HepG2 (cell line): Measurements from ENCODE around the gene MAEA. TPM values are rescaled to one million over a fixed set of nuclear protein-coding genes. Genes with fewer than 3 reads are reported as not detected.

Experiments
- ATAC-seq: fragments of 200-7000 bp; cut with Tn5 transposase; 3 replicates; pipeline ENCODE4 v1.9.1; 2020; ENCODE audit warnings: mild to moderate bottlenecking, moderate library complexity
- BruUV-seq: library from RNA; stranded (reverse); fragments of 400-500 nt; replicated peaks from 2 replicates; lab custom pipeline; 2021; lab: Mats Ljungman, UMichigan
- CTCF ChIA-PET: fragments of 300-600 bp; formaldehyde crosslinking; extraction: SDS; loops from one replicate; lab custom pipeline; 2021; ENCODE audit warnings: low total read pairs, inconsistent platforms, low intra/inter-chr PET ratio; lab: Yijun Ruan, JAX
- POLR2A ChIA-PET: fragments of 350-600 bp; sonication (Branson Sonifier 250); formaldehyde crosslinking; loops from one replicate; lab custom pipeline; 2020; ENCODE audit warnings: antibody characterized with exemption, inconsistent platforms; lab: Yijun Ruan, JAX
- DNase-seq: peaks from one replicate; pipeline ENCODE4 v3.0.0-alpha.2; 2015; ENCODE audit warnings: low spot score
- FAIRE-seq: peaks from 3 replicates; lab custom pipeline; 2011; peaks lifted over from hg19 to GRCh38; lab: Jason Lieb, UNC
- H2AFZ ChIP-seq: one replicate; pipeline ENCODE4 v1.6.1; 2011; ENCODE audit warnings: low read length, inconsistent platforms
- H3K27ac ChIP-seq: fragments of 300-600 bp; 3 replicates; pipeline ENCODE4 v1.8.0; 2011; ENCODE audit warnings: mixed run types, mild to moderate bottlenecking, mixed read lengths, low read length, inconsistent platforms; ENCODE audit not compliant: insufficient read depth; ENCODE audit errors: extremely low read length
- H3K27me3 ChIP-seq, 2 experiments: fragments of 200-600 bp in 1 of 2; 2 replicates in 1 of 2; 3 replicates in 1 of 2; pipeline versions ENCODE4 v1.6.0 to v1.8.0; 2011; ENCODE audit warnings: low read length in 2 of 2, mild to moderate bottlenecking in 2 of 2, moderate library complexity in 2 of 2, inconsistent platforms in 1 of 2; ENCODE audit not compliant: insufficient read depth in 2 of 2, control insufficient read depth in 1 of 2
- H3K36me3 ChIP-seq, 2 experiments: fragments of 200-600 bp in 1 of 2; replicated peaks in 1 of 2; 2 replicates in 1 of 2; 3 replicates in 1 of 2; pipeline versions ENCODE4 v1.5.1 to v1.8.0; 2011; ENCODE audit warnings: low read length in 2 of 2, inconsistent platforms in 1 of 2; ENCODE audit not compliant: insufficient read depth in 2 of 2, control insufficient read depth in 1 of 2
- H3K4me1 ChIP-seq: 2 replicates; pipeline ENCODE4 v1.5.1; 2012; ENCODE audit warnings: low read length, inconsistent platforms; ENCODE audit not compliant: insufficient read depth
- H3K4me2 ChIP-seq: 2 replicates; pipeline ENCODE4 v1.6.0; 2011; ENCODE audit warnings: low read depth, low read length, inconsistent platforms
- H3K4me3 ChIP-seq, 3 experiments: fragments of 200-600 bp in 1 of 3; sonication (generic), shearing (Covaris generic) in 1 of 3; replicated peaks in 1 of 3; 2 replicates each; pipeline ENCODE4 v1.5.1; 2011 to 2016; ENCODE audit warnings: low read length in 3 of 3, inconsistent platforms in 2 of 3, low read depth in 2 of 3, mild to moderate bottlenecking in 2 of 3, control low read depth in 1 of 3, mixed read lengths in 1 of 3; ENCODE audit not compliant: insufficient read depth in 1 of 3
- H3K79me2 ChIP-seq: one replicate; pipeline ENCODE4 v1.6.1; 2011; ENCODE audit warnings: low read length, inconsistent platforms; ENCODE audit not compliant: insufficient read depth
- H3K9ac ChIP-seq: 2 replicates; pipeline ENCODE4 v1.6.0; 2011; ENCODE audit warnings: mild to moderate bottlenecking, low read depth, low read length, inconsistent platforms; ENCODE audit not compliant: insufficient read depth
- H3K9me3 ChIP-seq: 2 replicates; pipeline ENCODE4 v1.5.1; 2012; ENCODE audit warnings: mild to moderate bottlenecking, low read length
- H4K20me1 ChIP-seq: 2 replicates; pipeline ENCODE4 v1.6.0; 2011; ENCODE audit warnings: inconsistent platforms, mild to moderate bottlenecking, low read length, moderate library complexity; ENCODE audit not compliant: insufficient read depth
- BRCA1 ChIP-seq: sonication (generic); formaldehyde crosslinking; IDR thresholded peaks from 2 replicates; pipeline ENCODE4 v1.4.0; 2020; ENCODE audit warnings: missing genetic modification reagents
- DR1 ChIP-seq: sonication (generic); formaldehyde crosslinking; IDR thresholded peaks from 2 replicates; pipeline ENCODE4 v1.8.0; 2021; ENCODE audit warnings: mild to moderate bottlenecking, missing genetic modification reagents, inconsistent platforms
- HOXA5 ChIP-seq: sonication (generic); formaldehyde crosslinking; IDR thresholded peaks from 2 replicates; pipeline ENCODE4 v1.4.0; 2020; ENCODE audit warnings: missing genetic modification reagents
- JUNB ChIP-seq: sonication (generic); formaldehyde crosslinking; IDR thresholded peaks from 2 replicates; pipeline ENCODE4 v1.8.0; 2022; ENCODE audit warnings: missing genetic modification reagents, mild to moderate bottlenecking, borderline replicate concordance
- PCBP2 ChIP-seq: fragments of 200-400 bp; formaldehyde crosslinking; optimal IDR thresholded peaks from 2 replicates; pipeline ENCODE3; 2018; ENCODE audit warnings: low read length, low read depth; ENCODE audit not compliant: poor library complexity, severe bottlenecking
- RELA ChIP-seq: sonication (generic); formaldehyde crosslinking; IDR thresholded peaks from 2 replicates; pipeline ENCODE4 v1.4.0; 2020; ENCODE audit warnings: missing genetic modification reagents
- TBL1XR1 ChIP-seq: fragments of 150-350 bp; IDR thresholded peaks from 2 replicates; pipeline ENCODE4 v1.6.1; 2014; ENCODE audit warnings: borderline replicate concordance, low read length; ENCODE audit not compliant: partially characterized antibody
- ZNF350 ChIP-seq: sonication (generic); formaldehyde crosslinking; IDR thresholded peaks from 2 replicates; pipeline ENCODE4 v1.4.0; 2020; ENCODE audit warnings: mild to moderate bottlenecking, low read depth, missing genetic modification reagents, borderline replicate concordance
- ZNF790 ChIP-seq: sonication (generic); formaldehyde crosslinking; IDR thresholded peaks from 2 replicates; pipeline ENCODE4 v1.8.0; 2022; ENCODE audit warnings: missing genetic modification reagents, mild to moderate bottlenecking, borderline replicate concordance
- WGBS: methylation state at CpG from one replicate; pipeline ENCODE4 v1.1.6; 2017; ENCODE audit warnings: low lambda C conversion rate; 5-methylcytosine and 5-hydroxymethylcytosine counted together
- in situ Hi-C: cut with HindIII; loops from 2 replicates; pipeline ENCODE4 v1.10.0; 2017; ENCODE audit warnings: low pct_unique_long_range_greater_than_20kb; ENCODE audit not compliant: extremely low pct_ligation_motif_present
- intact Hi-C: fragments of 100-400 bp; cut with micrococcal nuclease; formaldehyde crosslinking; loops from one replicate; pipeline ENCODE4 v1.10.0; 2022; ENCODE audit not compliant: unreplicated experiment
- polyA plus RNA-seq, 8 experiments: library from polyadenylated mRNA; depleted of rRNA in 3 of 8; stranded (reverse) in 7 of 8; unstranded in 1 of 8; fragments of >200 nt; fragmentation: Illumina TruSeq in 4 of 8; extraction: Trizol in 4 of 8; gene quantifications; 2 replicates each; pipeline versions ENCODE4 v1.2.1 to v1.2.3, GENCODE V29; 2011 to 2016; ENCODE audit warnings: low read depth in 4 of 8, missing spikeins in 1 of 8, mixed read lengths in 1 of 8; ENCODE audit not compliant: insufficient read depth in 1 of 8
- total RNA-seq, 5 experiments: library from RNA; depleted of rRNA; stranded (reverse); fragments of >200 nt; fragmentation: Illumina TruSeq; extraction: Trizol; gene quantifications; 2 replicates each; pipeline ENCODE4 v1.2.3, GENCODE V29; 2016; ENCODE audit warnings: low read depth in 1 of 5
- TF ChIP-seq, protein P1 (sequence below): sonication (generic); formaldehyde crosslinking; IDR thresholded peaks from 2 replicates; pipeline ENCODE4 v1.4.0; 2020; ENCODE audit warnings: missing genetic modification reagents
- TF ChIP-seq, protein P2 (sequence below): sonication (generic); formaldehyde crosslinking; IDR thresholded peaks from 2 replicates; pipeline ENCODE4 v1.4.0; 2020; ENCODE audit warnings: mild to moderate bottlenecking, missing genetic modification reagents
- TF ChIP-seq, protein P3 (sequence below): sonication (generic); formaldehyde crosslinking; IDR thresholded peaks from 2 replicates; pipeline ENCODE4 v1.4.0; 2020; ENCODE audit warnings: mild to moderate bottlenecking, missing genetic modification reagents
- TF ChIP-seq, protein P4 (sequence below): sonication (generic); formaldehyde crosslinking; IDR thresholded peaks from 2 replicates; pipeline ENCODE4 v1.5.1; 2020; ENCODE audit warnings: mild to moderate bottlenecking, missing genetic modification reagents, moderate library complexity
- TF ChIP-seq, protein P5 (sequence below): IDR thresholded peaks from 2 replicates; pipeline ENCODE4 v1.6.1; 2016; ENCODE audit warnings: missing compliant biosample characterization, missing genetic modification reagents, borderline replicate concordance

MAEA gene
- total and polyA plus RNA-seq, 2 of the 13 experiments (the other 11 are each of a cell fraction or from before 2014, with no cell fraction given) = 52.0 to 57.1 TPM

DNA sequence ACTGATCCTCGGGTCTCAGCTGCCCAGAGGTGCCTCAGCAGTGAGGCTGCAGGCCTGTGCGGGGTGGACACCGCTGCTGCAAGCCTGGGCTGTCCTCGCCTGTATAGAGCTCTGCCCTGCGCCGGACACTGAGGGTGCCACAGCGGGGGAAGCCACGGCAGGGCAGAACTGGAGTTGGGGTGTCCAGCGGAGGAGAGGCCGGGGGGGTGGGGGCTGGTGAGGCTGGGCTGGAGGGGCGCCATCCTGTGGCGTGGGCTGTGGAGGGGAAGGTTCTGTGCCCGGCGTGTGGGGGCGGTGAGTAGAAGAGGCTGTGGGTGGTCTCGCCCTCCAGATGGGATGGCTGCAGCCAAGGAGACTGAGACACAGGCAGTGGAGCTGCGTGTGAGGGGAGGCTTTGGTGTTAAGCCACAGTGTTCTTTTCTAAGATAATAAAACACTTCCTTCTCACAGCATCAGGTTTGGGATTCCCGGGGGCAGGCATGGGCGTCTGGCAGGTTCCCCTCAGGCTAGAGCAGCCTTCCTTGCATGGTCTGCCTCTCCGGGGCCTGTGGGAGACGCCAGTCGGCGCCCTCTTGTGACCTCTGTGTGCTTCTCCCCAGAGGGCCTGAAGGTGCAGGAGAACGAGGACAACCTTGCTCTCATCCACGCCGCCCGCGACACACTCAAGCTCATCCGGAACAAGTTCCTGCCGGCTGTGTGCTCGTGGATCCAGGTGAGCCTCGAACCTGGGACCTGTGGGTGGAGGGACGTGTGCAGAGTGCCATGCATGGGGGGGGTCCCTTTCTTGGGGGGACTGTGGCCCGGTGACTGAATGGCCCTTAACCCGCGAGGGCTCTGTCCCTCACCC, 64.7 kb downstream of the MAEA start:
- BruUV-seq = no TSS peak
- Histone ChIP-seq H3K27ac (no peak overlapping the region), H3K4me3 (no peak overlapping the region), H3K9ac (no peak overlapping the region), H2AFZ (no peak overlapping the region), H3K4me1 (peaks cover 5% of the 10 kb centered on the region; the same call in 1 of the 2 replicates), H3K27me3 (no peaks in the 10 kb centered on the region), H3K4me2 (no peak overlapping the region), H3K9me3 (no peaks in the 10 kb centered on the region), H3K79me2 (no peaks in the 10 kb centered on the region), H3K36me3 (peaks cover 11 to 21% of the 10 kb centered on the region in 2 experiments; a peak in 4 of 5 replicates), H4K20me1 (no peaks in the 10 kb centered on the region)
- no peak for DNase-seq
- in situ Hi-C loops (loop anchor here (5.0 to 10.0 kb wide), 3 partner anchors 160 to 273 kb away; no protein-coding TSS in a partner anchor), intact Hi-C loops (no loop called here)
- CTCF ChIA-PET = no interaction called here
- POLR2A ChIA-PET = no interaction called here
- no peak for ATAC-seq
- no peak for FAIRE-seq
- 96% methylated on average over 23 of the region's 36 CpGs for WGBS
- TF ChIP-seq DR1 (CRISPR knock-in tag) (no peak), ZNF790 (no peak), ZNF350 (no peak), BRCA1 (no peak), RELA (no peak), JUNB (CRISPR knock-in tag) (no peak), HOXA5 (CRISPR knock-in tag) (no peak), PCBP2 (no peak), TBL1XR1 (no peak)
- TF ChIP-seq, protein P1, sequence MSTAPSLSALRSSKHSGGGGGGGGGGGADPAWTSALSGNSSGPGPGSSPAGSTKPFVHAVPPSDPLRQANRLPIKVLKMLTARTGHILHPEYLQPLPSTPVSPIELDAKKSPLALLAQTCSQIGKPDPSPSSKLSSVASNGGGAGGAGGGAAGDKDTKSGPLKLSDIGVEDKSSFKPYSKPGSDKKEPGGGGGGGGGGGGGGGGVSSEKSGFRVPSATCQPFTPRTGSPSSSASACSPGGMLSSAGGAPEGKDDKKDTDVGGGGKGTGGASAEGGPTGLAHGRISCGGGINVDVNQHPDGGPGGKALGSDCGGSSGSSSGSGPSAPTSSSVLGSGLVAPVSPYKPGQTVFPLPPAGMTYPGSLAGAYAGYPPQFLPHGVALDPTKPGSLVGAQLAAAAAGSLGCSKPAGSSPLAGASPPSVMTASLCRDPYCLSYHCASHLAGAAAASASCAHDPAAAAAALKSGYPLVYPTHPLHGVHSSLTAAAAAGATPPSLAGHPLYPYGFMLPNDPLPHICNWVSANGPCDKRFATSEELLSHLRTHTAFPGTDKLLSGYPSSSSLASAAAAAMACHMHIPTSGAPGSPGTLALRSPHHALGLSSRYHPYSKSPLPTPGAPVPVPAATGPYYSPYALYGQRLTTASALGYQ (CRISPR knock-in tag) = no peak
- TF ChIP-seq, protein P2, sequence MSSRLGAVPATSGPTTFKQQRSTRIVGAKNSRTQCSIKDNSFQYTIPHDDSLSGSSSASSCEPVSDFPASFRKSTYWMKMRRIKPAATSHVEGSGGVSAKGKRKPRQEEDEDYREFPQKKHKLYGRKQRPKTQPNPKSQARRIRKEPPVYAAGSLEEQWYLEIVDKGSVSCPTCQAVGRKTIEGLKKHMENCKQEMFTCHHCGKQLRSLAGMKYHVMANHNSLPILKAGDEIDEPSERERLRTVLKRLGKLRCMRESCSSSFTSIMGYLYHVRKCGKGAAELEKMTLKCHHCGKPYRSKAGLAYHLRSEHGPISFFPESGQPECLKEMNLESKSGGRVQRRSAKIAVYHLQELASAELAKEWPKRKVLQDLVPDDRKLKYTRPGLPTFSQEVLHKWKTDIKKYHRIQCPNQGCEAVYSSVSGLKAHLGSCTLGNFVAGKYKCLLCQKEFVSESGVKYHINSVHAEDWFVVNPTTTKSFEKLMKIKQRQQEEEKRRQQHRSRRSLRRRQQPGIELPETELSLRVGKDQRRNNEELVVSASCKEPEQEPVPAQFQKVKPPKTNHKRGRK (CRISPR knock-in tag) = no peak
- TF ChIP-seq, protein P3, sequence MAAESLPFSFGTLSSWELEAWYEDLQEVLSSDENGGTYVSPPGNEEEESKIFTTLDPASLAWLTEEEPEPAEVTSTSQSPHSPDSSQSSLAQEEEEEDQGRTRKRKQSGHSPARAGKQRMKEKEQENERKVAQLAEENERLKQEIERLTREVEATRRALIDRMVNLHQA = no peak
- TF ChIP-seq, protein P4, sequence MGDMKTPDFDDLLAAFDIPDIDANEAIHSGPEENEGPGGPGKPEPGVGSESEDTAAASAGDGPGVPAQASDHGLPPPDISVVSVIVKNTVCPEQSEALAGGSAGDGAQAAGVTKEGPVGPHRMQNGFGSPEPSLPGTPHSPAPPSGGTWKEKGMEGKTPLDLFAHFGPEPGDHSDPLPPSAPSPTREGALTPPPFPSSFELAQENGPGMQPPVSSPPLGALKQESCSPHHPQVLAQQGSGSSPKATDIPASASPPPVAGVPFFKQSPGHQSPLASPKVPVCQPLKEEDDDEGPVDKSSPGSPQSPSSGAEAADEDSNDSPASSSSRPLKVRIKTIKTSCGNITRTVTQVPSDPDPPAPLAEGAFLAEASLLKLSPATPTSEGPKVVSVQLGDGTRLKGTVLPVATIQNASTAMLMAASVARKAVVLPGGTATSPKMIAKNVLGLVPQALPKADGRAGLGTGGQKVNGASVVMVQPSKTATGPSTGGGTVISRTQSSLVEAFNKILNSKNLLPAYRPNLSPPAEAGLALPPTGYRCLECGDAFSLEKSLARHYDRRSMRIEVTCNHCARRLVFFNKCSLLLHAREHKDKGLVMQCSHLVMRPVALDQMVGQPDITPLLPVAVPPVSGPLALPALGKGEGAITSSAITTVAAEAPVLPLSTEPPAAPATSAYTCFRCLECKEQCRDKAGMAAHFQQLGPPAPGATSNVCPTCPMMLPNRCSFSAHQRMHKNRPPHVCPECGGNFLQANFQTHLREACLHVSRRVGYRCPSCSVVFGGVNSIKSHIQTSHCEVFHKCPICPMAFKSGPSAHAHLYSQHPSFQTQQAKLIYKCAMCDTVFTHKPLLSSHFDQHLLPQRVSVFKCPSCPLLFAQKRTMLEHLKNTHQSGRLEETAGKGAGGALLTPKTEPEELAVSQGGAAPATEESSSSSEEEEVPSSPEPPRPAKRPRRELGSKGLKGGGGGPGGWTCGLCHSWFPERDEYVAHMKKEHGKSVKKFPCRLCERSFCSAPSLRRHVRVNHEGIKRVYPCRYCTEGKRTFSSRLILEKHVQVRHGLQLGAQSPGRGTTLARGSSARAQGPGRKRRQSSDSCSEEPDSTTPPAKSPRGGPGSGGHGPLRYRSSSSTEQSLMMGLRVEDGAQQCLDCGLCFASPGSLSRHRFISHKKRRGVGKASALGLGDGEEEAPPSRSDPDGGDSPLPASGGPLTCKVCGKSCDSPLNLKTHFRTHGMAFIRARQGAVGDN = no peak
- TF ChIP-seq, protein P5, sequence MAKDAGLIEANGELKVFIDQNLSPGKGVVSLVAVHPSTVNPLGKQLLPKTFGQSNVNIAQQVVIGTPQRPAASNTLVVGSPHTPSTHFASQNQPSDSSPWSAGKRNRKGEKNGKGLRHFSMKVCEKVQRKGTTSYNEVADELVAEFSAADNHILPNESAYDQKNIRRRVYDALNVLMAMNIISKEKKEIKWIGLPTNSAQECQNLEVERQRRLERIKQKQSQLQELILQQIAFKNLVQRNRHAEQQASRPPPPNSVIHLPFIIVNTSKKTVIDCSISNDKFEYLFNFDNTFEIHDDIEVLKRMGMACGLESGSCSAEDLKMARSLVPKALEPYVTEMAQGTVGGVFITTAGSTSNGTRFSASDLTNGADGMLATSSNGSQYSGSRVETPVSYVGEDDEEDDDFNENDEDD (CRISPR knock-in tag) = no peak
